Amygdala (tissue), 56 donors: ENCODE data around the gene MKLN1.
"Not testable (repeated sequence)": the region's sequence is repeated elsewhere in the genome, so short reads cannot be mapped to it uniquely, and the experiment has no call there.

Experiments used
- DNase-seq, 56 donors: peaks; one replicate each; lab custom pipeline; 2025; lab: John Stamatoyannopoulos, UW

The MKLN1 gene

GRCh38 chr7:131509781-131510180, 182.1 kb downstream of the MKLN1 start:
- DNase-seq, result no peak

DNA sequence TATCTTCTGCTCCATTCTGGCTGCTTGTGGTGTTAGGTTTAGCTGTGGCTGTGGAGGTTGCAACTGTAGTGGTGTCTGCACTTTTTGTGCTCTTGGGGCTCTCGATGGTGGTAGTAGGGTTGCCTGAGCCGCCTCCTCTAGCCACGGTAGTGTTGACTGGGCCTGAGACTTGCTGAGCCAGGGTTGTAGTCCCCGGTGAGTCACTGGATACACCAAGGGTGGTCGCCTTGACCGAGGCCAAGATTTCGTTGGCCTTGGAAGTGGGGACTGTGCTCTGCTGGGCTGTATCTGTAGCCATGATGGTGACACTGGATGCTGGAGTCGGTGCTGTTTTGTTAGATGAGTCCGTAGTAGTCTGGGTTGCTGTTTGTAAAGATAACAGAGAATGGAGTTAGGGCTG, 183.4 kb downstream of the MKLN1 start:
- DNase-seq, result no peak

DNA sequence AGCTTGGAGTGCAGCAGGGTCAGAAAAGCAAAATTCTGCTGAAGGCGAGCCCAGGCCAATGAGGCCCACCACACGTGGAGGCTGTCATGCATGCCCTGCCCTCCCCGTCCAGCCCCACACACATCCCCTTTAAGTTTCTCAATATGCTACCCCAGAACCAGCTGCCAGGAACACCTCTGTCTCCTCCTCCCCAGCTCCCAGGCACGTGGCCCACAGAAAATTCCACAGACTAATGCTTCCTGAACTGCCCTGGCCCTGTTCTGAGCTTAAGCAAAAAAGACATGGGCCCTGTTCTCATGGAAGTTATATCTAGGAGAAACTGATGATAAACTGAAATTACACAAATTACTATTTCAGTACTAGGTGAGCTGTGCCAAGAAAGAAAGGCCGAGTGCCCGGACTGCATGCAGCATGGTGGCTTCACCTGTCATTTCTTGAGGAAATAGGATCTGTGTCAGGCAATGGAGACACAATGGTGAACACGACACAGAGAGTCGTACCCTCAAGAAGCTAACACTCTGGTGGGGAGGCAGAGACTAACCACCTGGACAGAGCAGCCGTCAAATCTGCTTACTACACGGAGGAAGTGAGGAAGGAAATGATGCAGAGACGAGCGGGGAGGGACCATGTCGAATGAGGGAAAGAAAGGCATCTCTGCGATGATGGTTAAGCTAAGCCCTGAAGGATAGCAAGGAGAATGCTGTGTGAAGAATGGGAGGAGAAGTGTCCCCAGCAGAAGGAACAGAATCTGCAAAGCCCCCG, 184.3 kb downstream of the MKLN1 start:
- DNase-seq, result no peak

- DNase-seq, result peak in 52 of 56 donors; percentile 6 to 82 (median 62)
Measured at GRCh38 chr7:131513245-131514061, 185.8 kb downstream of the MKLN1 start.

DNA sequence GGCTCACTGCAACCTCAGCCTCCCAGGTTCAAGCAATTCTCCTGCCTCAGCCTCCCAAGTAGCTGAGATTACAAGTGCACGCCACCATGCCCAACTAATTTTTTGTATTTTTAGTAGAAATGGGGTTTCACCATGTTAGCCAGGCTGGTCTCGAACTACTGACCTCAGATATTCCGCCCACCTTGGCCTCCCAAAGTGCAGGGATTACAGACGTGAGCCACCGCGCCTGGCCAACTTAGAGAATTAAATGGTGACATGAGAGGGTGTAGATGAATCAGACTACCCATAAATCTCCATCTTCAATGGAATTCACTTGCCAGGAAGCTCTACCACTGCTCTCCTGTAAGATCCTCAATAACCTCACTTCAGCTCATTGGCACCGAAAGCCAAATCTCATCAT, 187.8 kb downstream of the MKLN1 start:
- not testable (repeated sequence) for DNase-seq

GRCh38 chr7:131517218-131517923, 189.7 kb downstream of the MKLN1 start:
- DNase-seq, result no peak

DNA sequence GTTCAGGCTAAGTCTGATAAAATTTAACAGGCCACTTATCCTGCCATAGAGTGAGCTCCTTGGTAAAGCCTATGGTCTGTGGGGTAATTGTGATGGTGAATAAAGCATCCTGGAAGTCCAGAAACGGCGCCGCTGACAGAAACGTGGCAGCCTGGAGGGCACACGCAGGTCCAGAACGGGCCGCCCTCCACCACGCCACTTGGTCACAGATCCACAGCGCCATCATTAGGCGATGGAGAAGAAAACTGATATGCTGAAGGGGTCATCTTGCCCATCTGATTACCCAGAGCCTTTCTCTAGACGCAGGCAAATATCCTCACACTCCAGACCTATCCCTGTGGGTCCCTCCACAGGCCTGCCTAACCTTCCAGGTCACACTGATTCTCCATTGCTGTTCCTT, 190.9 kb downstream of the MKLN1 start:
- DNase-seq, result no peak

DNA sequence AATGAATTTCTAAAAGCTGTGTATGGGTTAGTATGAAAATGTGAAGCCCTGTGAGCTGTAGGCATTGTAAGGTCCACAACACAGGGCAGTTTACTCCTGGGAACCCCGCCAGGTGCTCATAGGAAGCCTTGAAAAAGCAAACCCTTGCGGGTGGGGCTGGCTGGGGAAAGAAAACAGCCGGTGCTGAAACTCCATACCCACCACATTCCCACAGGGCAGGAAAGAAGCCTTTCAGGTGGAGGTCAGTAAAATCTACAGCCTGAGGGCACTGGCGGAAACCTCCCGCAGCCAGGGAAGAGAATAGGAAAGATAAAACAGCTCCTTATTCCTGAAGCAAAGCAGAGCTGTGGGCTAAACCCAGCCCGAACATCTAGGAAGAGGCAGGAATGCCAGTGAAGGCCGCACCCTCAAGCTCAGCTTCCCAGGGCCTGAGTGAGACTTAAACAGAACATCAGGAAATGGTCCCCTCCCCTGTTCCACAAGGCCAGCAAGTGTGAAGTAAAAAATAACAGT, 194.0 kb downstream of the MKLN1 start:
- no peak for DNase-seq

- DNase-seq, result no peak
Measured at GRCh38 chr7:131522325-131522930, 194.8 kb downstream of the MKLN1 start.

- DNase-seq, result no peak
Measured at GRCh38 chr7:131524115-131524514, 196.4 kb downstream of the MKLN1 start.

GRCh38 chr7:131524703-131525102, 197.0 kb downstream of the MKLN1 start:
- DNase-seq, result no peak

GRCh38 chr7:131525820-131526219, 198.1 kb downstream of the MKLN1 start:
- no peak for DNase-seq

DNA sequence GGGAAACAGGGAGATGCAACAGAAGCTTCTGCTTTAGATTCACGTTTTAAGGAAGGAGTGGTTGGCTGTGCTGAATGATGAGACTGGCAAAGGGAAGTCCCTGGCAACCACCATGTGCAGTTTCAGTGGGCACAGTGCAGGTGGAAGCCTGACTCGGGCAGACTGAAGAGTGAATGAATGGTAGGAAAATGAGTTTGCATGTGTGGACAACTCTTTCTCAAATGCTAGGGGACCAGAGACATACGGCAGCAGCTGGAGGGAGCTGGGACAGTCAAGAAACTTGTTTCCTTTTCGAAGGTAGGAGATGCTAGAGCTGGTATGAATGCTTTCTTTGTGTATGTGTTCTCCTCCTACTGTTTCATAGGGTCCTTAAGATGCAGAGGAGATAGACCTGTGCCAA, 199.8 kb downstream of the MKLN1 start:
- no peak for DNase-seq

GRCh38 chr7:131529179-131529578, 201.5 kb downstream of the MKLN1 start:
- DNase-seq, result no peak

DNA sequence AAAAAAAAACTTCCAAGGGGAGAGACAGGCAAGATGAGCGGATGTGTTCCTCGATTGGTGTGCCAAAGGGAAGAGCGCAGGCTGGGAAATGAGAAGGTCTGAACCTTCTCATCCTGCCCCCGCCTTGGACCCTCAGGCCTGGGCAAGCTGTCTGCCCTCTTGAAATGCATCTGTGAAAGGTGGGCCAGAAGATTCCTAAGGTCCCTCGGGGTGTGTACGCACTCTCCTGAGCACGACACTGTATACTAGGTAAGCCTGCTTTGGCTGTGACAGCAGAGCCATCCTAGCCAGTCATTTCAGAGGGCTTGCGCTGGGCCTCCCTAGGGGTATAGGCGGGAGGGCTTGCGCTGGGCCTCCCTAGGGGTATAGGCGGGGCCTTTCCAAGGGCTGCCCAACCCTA, 201.9 kb downstream of the MKLN1 start:
- DNase-seq, result no peak

DNA sequence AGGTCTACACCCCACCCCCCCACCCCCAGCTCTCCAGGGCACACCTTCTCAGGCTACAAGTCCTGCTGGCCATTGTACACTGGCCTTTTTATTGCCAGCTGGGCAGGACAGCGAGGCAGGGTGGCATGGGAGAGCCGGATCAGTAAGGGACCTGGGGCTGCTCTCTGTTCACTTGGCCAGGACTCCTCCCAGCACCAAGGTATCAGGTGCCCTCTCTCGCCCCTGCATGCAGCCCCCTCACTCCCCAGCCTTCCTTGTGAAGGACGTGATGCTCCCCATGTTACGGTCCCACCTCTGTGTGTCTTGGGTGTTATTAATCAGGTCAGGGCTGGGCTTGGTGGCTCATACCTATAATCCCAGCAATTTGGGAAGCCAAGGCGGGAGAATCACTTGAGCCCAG, 202.5 kb downstream of the MKLN1 start:
- no peak for DNase-seq

- no peak for DNase-seq
Measured at GRCh38 chr7:131532570-131533091, 205.0 kb downstream of the MKLN1 start.

- DNase-seq, result no peak
Measured at GRCh38 chr7:131533151-131533559, 205.5 kb downstream of the MKLN1 start.

DNA sequence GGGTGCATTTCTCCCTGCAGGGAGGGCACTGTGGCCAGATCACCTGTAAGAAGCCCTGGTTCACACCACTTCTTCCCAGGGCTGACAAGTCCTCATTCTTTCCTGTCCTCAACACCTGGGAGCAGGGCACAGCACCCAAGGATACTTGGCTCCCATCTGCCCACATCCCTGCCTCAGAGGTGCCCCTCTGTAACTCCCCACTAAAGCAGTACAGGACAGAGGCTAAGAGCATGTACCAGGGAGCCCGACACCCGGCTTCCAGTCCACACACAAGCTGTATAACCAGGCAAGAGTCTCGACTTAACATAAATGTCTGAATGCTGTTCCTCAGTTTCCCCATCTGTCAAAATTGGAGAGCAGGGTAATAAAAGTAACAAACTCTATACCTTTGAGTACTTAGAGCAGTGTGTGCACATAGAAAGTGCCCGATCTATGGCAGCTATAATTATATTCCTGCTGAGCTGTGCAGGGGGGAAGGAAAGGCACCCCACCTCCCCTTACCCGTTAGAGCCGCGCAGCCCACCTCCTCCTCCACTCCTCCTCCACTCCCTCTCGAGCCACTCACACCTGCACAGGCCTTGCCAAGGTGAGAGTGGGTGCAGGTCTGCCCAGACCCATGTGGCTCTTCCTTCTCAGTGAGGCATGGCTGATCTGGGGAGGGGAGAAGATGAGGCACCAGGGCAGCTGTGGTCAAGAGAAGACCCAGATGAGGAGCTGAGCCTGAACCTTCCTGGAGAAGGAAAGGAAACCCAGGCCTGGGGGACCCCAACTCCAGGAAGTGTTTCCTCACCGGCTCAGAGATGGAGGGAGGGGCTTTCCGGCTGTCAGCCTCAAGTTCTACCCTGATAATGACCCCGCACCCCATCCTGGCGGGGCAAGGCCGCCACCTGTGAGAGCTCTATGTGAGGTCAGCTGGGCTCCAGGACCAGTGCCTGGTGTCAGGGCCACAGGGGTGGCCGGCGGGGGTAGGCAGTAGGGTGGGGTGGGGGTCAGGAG, 206.2 kb downstream of the MKLN1 start:
- DNase-seq, result no peak
